ENCODE measurements around the gene GALNT2. TPM values are rescaled to one million over a fixed set of nuclear protein-coding genes. Genes with fewer than 3 reads are reported as not detected.

Gene GALNT2
- total and polyA plus RNA-seq, 12 donors, result 9.7 to 35.1 (median 25.8) TPM

DNA sequence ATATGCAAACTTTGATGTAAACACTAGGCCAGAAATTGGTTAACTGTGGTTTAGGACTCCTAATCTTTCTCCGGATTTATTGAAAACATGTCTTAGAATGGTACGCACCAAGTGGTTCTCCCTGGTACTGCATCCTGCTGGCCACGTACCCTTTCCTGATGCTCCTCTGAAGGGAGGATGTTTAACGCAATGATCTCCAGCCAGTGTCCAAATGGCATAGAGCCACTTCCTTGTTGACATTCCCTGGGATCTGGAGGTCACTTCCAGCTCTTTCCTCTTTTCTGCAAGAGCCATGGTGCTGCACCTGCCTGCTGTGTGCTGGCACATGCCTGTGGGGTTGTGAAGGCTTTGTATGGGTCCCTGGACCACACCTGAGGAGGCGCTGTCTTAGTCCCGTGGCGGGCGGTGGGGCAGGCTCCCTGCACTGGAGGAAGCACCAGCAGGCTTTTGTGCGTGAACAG, 53.9 kb downstream of the GALNT2 start:
- H3K27ac ChIP-seq, result peak overlapping the region in 1 of 10 donors; percentile 50
- no peak for ATAC-seq
- intact Hi-C loops (cut with DNase I), result no loop called here
- TF ChIP-seq CTCF (IDR thresholded peaks at IDR 0.05), result peak; percentile 7 to 71 (median 48)
- H3K4me1 ChIP-seq, result peaks cover 4 to 56% (median 30%) of the 10 kb centered on the region in 9 donors
- WGBS, 2 donors, result 80 to 84% methylated on average over 9 of the region's 9 CpGs
- H3K4me3 ChIP-seq, result no peak overlapping the region
- no peak for DNase-seq
- peaks cover 0 to 19% (median 0%) of the 10 kb centered on the region in 9 donors for H3K36me3 ChIP-seq
- no peaks in the 10 kb centered on the region for H3K27me3 ChIP-seq
- no peaks in the 10 kb centered on the region for H3K9me3 ChIP-seq

GRCh38 chr1:230121950-230122349, 54.9 kb downstream of the GALNT2 start:
- ATAC-seq, result no peak
- DNase-seq, result no peak
- Histone ChIP-seq H3K9me3 (no peaks in the 10 kb centered on the region), H3K4me3 (no peak overlapping the region), H3K4me1 (peaks cover 4 to 64% (median 33%) of the 10 kb centered on the region in 9 donors), H3K27me3 (no peaks in the 10 kb centered on the region), H3K36me3 (peaks cover 0 to 9% (median 0%) of the 10 kb centered on the region in 9 donors), H3K27ac (no peak overlapping the region)
- whole genome bisulfite sequencing, 2 donors, result 95 to 99% methylated on average over 4 of the region's 4 CpGs
- intact Hi-C loops (cut with DNase I), result no loop called here
- TF ChIP-seq CTCF (IDR thresholded peaks at IDR 0.05), result no peak

DNA sequence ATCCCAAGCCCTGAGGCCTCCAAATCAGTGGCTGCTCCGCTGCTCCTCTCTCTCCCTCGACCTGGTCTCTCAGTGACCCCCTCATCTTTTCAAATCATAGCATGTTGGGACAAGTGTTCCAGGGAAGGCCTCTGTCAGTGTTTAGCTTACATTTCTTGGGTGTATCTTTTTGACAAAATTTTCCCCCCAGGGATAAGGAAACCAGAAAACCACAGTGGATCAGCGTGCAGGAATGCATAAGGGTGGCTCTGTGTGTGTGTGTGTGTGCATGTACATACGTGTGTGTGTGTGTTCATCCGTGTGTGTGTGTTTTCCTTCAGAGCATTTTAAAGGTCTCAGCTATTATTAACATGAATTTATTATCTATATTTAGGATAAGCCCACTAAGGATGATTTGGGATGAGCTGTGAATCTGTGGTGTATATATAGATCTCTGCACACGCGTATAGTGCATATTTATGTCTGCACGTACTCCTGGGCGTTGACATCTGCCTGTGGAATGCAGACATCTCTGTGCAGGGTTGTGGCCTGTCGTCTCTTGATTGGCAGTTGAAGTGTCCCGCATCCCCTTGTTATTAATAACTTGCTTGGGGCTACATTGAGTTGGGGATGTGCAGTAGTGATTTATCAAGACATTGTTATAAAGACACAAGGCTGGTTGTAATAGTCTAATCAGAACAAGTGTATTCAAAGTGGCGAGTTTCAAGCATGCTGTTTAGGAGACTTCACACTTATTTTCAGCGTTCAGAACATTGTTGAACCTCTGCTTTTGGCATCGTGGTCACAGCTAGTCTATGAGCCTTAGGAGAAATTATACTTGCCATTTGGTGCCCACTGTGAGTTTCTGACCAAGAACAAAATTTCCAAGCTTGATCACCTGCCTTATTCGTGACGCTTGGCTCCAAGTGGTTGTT, 55.6 kb downstream of the GALNT2 start:
- no peak overlapping the region for H3K27ac ChIP-seq
- H3K4me3 ChIP-seq, result no peak overlapping the region
- no peaks in the 10 kb centered on the region for H3K27me3 ChIP-seq
- TF ChIP-seq CTCF (IDR thresholded peaks at IDR 0.05), result no peak
- DNase-seq (no peak), ATAC-seq (no peak)
- peaks cover 0 to 9% (median 0%) of the 10 kb centered on the region in 9 donors for H3K36me3 ChIP-seq
- peaks cover 4 to 64% (median 33%) of the 10 kb centered on the region in 9 donors for H3K4me1 ChIP-seq
- intact Hi-C loops (cut with DNase I), result no loop called here
- WGBS, 2 donors, result 68 to 78% methylated on average over 16 of the region's 16 CpGs
- no peaks in the 10 kb centered on the region for H3K9me3 ChIP-seq

DNA sequence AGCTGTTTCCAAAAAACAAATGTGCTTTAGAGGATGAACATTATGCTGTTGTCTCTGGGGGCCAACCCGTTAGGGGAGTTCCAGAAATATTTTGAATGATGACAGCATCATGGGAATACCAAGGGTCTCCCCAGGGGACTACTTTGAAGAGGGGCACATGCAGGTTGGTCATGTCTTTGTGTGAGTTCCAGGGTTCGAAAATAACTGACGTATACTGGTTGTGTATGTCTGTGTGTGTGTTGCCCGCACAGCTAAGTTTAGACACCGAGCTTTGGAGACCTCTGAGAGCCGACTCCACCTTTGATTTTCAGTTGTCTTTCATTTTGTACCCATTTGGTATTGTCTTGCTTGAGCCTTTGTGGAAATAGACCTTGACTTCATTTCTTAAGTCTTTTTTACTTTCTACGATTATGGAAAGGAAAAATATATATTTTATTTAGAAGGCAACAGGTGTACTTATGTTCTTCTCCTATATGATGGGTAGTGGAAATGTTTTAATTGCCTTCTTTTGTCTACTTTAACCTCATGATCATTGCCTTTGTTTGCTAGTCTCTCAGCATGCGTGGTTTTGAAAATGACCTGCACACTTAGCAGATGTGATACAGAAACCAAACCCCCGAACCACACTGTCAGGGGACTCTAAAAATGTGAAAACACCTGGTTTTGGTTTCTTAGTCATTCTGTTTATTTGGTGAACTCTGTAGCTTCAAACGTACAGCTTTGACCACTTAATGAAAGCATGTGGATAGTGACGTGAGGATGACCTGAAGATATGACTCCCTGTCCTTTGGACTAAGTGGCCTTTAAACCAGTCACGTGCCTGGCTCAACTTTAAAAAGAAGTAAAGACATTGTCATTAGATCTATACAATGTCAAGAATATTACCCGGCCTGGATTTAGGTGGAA, 56.5 kb downstream of the GALNT2 start:
- WGBS, 2 donors, result 86 to 87% methylated on average over 13 of the region's 13 CpGs
- Histone ChIP-seq H3K27me3 (no peaks in the 10 kb centered on the region), H3K36me3 (peaks cover 0 to 9% (median 0%) of the 10 kb centered on the region in 9 donors), H3K4me1 (peaks cover 4 to 65% (median 33%) of the 10 kb centered on the region in 9 donors), H3K4me3 (no peak overlapping the region), H3K9me3 (no peaks in the 10 kb centered on the region), H3K27ac (peak overlapping the region in 1 of 10 donors; percentile 26)
- ATAC-seq, result no peak
- TF ChIP-seq CTCF (IDR thresholded peaks at IDR 0.05), result no peak
- intact Hi-C loops (cut with DNase I), result no loop called here
- DNase-seq, result no peak

Measured in heart right ventricle (tissue), 16 donors.